NK-92 treated with Interleukin-12 subunit alpha and Interleukin-12 subunit beta, amount 100 ng/mL, for 24 hours (cell line): Measurements from ENCODE around the gene OGFR.

ENCODE experiments used
- DNase-seq: peaks from one replicate; lab custom pipeline; 2025; lab: John Stamatoyannopoulos, UW

The OGFR gene

GRCh38 chr20:62825986-62826645, 21.5 kb downstream of the OGFR start:
- DNase-seq, result no peak

GRCh38 chr20:62826646-62827310, 22.1 kb downstream of the OGFR start:
- no peak for DNase-seq

DNA sequence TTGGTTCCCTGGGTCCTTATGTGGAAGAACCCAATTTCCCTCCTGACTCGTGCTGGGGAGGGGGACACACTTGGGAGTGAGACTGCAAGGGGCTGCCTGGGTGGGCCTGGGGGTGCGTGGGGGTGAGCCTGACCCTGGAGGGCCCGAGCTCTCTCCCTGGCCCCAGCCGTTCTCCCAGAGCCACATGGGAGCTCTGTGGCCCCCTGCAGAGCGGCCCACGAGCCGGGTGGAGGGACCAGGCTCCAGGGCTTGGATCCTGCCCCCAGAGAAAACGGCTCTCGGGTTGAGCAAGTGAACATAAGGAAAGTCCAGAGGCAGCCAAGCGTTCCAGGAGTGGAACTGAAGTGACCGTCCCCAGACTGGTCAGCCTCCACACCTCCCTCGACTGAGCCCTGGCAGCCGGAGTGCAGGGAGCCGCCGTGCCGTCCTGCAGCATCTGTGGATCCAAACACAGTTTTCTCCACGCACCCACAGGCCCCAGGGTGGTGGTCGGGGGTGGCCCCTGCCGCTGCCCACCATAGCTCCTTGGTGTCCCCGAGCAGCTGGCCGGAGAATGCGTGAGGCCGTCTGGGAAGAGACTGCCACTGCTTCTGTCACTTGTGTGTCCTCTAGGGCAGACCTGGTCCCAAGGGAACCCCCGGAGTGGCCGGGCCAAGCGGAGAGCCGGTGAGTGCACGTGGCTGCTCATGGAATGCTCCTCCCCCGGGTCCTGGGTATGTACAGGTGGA, 22.8 kb downstream of the OGFR start:
- DNase-seq, result no peak

DNA sequence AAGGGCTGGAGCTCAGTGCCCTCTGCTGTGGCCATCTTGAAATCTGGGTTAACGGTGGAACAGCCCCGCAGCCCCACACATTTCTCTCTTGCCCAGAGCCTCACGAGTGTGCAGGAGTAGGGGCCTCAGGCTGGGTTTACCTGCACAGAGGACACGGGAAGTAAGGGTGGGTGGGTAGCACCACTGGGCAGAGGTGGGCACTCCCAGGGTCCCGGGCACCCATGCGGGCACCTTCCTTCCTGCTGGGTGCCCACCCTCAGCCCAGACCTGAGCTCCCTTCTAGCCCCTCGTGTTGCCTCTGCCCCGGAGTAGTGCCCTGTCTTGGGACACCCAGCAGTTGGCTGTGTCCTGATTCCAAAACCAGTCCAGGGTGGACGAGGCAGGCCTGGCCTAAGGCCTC, 23.4 kb downstream of the OGFR start:
- no peak for DNase-seq

- no peak for DNase-seq
Measured at GRCh38 chr20:62828511-62829230, 24.0 kb downstream of the OGFR start.

GRCh38 chr20:62829231-62830230, 24.9 kb downstream of the OGFR start:
- DNase-seq, result no peak

DNA sequence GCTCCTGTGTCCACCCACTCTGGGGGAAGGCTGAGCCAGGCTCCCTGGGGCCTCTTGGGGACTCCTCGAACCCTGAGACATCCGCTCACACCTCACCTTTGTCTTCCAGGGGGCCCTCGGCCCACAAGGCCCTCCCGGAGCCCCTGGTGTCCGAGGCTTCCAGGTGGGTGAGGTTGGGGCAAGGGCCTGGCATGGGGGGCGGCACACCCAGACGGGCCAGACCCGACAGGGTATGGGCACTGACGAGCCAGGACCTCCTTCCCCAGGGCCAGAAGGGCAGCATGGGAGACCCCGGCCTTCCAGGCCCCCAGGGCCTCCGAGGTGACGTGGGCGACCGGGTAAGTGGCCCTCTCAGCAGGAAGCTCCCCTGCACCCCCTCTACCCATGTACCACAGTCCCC, 25.6 kb downstream of the OGFR start:
- DNase-seq, result no peak

GRCh38 chr20:62830821-62831220, 26.2 kb downstream of the OGFR start:
- DNase-seq, result no peak

- DNase-seq, result no peak
Measured at GRCh38 chr20:62831361-62831788, 26.7 kb downstream of the OGFR start.

GRCh38 chr20:62831854-62832211, 27.2 kb downstream of the OGFR start:
- no peak for DNase-seq

DNA sequence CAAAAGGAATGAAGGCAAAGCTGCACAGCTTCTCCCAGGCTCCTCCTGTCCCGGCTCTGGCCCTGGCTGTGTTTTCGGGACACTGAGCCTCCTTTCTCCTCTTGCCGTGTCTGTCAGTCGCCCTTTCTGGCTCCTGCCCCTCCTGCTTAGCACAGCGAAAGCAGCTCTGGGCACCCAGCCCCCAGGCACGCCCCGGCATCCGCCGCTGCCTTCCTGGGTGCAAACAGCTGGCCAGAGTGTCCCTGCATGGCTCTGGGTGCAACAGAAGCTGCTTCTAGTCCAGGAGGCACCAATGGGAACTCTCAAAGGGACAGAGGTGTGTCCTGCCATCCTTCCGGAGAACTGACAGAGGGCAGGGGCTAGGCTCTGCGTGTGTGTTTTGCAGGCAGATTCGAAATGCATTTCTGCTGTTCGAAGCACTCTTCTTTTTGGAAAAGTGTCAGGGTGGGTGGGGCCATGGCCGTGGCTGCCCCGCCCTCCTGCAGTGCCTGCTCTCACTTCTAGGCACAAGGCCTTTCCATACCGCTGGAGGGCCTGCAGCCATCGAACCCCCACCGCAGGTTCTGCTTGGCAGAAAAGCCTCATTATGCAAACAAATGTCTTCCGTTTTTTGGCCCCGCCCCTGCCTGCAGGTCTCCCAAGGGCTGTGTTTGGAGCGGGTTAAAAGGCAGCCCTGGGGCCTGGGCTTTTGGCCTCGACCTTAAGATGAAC, 27.7 kb downstream of the OGFR start:
- no peak for DNase-seq

- DNase-seq, result no peak
Measured at GRCh38 chr20:62832951-62833391, 28.3 kb downstream of the OGFR start.

DNA sequence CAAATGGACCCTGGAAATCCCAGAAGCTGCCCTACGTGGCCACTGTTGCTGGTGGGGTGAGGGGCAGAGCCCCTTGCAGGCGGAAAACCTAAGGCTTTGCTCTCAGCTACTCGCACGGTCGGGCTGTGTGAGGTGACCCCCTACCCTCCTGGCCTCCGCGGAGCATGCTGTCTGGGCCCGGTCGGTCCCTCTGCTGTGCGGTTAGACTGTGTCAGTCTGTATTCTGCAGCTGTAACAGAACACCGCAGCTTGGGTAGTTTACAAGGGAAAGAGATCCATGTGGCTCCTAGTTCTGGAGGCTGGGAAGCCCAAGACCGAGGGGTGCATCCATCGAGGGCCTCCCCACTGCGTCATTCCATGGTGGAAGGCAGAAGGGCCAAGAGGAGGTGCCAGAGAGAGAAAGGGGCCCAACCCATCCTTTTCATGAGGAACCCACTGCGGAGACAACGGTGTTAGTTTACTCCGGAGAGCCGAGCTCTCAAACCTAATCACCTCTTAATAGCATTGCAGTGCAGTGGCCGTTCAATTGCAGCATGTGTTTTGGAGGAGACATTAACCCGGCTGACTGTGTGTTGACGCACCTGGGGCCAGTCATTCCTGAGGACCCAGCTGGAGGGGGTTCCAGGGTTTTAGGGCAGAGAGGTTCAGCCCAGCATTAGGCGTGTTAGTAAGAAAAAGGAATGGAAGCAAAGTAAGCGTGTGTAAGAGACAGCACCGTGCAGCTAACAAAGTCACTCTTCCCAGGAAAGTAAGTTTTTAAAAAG, 30.5 kb downstream of the OGFR start:
- no peak for DNase-seq

DNA sequence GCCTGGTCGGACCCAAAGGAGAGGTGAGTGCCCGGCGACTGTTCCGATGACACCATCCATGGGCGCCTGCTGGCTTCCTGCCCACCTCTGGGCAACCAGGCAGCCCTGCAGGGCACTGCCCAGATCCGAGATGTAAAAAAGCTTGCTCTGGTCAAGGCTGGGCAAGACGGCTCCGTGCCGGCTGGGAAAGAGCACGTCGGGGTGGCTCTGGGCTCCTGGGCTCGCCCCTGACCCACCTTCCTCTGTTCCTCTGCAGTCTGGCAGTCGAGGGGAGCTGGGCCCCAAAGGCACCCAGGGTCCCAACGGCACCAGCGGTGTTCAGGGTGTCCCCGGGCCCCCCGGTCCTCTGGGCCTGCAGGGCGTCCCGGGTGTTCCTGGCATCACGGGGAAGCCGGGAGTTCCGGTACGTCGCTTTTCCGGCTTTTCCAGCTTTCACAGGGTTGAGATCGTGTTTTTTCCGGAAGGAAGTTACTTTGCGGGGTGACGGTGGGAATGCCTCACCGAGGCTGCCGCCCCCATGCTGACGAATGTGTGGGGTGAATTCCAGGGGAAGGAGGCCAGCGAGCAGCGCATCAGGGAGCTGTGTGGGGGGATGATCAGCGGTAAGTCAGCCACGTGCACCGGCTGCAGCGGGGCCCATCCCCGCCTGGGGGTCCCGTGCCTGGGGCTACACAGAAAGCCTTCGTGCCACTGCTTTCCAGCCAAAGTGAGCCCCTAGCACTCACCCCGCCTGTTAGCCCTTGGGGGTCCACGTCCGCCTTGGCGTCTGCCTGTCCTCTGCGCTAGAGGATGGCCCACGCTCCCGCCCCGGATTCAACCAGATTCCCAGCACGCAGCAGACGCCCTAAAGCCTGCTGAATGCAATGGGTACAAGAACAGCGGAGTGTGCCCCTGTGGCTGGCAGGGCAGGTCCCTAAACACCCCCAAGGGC, 31.6 kb downstream of the OGFR start:
- no peak for DNase-seq

DNA sequence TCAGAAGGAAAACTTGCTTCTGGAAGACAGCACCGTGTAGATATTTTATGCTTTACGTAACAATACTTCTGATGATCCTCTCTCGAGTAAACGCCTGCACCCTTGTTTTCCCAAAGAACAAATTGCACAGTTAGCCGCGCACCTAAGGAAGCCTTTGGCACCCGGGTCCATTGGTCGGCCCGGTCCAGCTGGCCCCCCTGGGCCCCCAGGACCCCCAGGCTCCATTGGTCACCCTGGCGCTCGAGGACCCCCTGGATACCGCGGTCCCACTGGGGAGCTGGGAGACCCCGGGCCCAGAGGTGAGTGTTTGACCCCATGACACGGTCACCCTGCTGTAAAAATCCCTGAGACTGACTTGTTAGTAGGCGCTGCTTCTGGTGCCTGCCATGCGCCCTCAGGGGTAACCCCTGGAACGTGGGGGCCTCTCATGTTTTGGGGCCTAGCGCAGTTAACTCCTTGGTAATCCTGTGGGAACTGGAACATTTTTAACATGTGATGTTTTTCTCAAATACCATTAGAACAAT, 32.4 kb downstream of the OGFR start:
- no peak for DNase-seq

GRCh38 chr20:62837790-62838127, 33.1 kb downstream of the OGFR start:
- no peak for DNase-seq

GRCh38 chr20:62838128-62838891, 33.7 kb downstream of the OGFR start:
- no peak for DNase-seq

- DNase-seq, result no peak
Measured at GRCh38 chr20:62839261-62839660, 34.6 kb downstream of the OGFR start.
